ENCODE measurements around the gene ACAT2.
"Not testable (repeated sequence)": the region's sequence is repeated elsewhere in the genome, so short reads cannot be mapped to it uniquely, and the experiment has no call there.

ACAT2 gene

DNA sequence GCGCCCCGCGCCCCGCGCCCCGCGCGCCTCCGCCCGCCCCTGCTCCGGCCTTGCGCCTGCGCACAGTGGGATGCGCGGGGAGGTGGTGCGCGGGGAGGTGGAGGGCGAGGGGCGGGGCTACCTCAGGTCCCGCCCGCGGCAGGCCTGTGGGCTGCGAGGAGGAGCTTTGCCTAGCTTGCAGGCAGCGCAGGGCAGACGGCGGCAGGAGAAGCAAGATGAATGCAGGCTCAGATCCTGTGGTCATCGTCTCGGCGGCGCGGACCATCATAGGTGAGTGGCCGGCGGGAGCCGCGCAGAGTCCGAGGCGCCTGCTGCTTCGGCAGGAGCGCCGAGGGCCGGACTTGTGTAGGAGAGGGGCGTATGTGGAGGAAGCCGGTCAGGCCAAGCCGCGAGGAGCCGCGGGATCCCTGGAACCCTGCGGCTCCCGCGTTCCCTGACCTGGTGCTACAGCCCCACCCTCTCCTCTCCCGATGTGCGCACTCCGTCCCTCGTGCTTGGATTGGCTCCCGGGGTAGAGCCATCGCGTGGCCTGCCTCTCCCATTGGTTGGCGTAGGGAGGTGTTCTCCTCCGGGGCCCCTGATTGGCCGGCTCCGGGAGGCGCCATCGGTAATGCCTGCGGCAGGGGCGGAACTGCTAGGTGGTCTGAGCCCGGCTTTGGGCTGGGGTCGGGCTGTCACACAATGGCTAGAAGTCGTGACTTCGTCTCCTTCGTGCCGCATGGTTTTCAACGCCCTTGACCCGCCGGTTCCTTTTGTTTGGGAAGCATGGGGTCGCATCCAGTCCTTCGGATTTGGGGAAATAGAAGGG, at the start of gene ACAT2:
TSS of gene ACAT2 (plus strand) at position 173 of the 808 bp plus-strand sequence. CDS start at position 216, 43 bp downstream.
- peak; percentile 82 to 85 for DNase-seq (ENCODE audit: low read depth in 2 of 2)

DNA sequence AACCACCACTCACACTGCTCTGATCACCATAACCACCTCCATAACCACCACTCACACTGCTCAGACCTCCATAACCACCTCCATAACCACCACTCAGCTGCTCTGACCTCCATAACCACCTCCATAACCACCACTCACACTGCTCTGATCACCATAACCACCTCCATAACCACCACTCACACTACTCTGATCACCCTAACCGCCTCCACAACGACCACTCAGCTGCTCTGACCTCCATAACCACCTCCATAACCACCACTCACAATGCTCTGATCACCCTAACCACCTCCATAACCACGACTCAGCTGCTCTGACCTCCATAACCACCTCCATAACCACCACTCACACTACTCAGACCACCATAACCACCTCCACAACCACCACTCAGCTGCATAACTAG, 49.5 kb upstream of the ACAT2 start:
- DNase-seq (ENCODE audit: low read depth in 2 of 2): not testable (repeated sequence)

- no peak for DNase-seq (ENCODE audit: low read depth in 2 of 2)
These were observed 47.9 kb upstream of the ACAT2 start for GRCh38 chr6:159713984-159714383.

DNA sequence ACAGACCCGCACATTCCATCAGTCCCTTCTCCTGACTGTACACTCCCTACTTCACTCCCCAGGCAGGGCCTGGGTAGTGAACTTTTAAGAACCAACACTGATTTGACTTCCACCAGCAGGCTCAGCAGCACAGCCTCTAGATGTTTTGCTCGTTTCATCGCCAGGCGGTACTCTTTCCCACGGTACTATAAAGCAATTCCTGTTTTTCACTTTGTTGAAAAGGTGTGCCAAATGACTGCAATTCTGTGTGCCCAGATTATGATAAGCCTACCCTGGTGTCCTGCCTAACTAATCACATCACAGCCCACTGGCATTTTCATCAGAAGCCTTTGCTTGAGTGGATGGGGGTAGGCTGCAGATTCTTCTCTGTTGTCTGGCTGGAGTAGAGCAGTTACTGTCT, 47.4 kb upstream of the ACAT2 start:
- DNase-seq (ENCODE audit: low read depth in 2 of 2): no peak

- no peak for DNase-seq (ENCODE audit: low read depth in 2 of 2)
These were observed 46.7 kb upstream of the ACAT2 start for GRCh38 chr6:159715166-159715565.

DNA sequence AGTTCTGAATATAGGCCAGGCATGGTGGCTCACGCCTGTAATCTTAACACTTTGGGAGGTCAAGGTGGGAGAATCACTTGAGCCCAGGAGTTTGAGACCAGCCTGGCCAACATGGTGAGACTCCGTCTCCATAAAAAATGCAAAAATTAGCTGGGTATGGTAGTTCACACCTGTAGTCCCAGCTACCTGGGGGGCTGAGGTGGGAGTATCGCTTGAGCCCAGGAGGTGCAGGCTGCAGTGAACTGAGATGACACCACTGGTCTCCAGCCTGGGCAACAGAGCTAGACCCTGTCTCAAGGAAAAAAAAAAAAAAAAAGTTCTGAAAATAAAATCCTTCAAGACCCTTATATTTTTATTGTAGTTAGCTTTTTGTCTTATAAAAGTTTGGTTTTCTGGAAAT, 46.2 kb upstream of the ACAT2 start:
- no peak for DNase-seq (ENCODE audit: low read depth in 2 of 2)

DNA sequence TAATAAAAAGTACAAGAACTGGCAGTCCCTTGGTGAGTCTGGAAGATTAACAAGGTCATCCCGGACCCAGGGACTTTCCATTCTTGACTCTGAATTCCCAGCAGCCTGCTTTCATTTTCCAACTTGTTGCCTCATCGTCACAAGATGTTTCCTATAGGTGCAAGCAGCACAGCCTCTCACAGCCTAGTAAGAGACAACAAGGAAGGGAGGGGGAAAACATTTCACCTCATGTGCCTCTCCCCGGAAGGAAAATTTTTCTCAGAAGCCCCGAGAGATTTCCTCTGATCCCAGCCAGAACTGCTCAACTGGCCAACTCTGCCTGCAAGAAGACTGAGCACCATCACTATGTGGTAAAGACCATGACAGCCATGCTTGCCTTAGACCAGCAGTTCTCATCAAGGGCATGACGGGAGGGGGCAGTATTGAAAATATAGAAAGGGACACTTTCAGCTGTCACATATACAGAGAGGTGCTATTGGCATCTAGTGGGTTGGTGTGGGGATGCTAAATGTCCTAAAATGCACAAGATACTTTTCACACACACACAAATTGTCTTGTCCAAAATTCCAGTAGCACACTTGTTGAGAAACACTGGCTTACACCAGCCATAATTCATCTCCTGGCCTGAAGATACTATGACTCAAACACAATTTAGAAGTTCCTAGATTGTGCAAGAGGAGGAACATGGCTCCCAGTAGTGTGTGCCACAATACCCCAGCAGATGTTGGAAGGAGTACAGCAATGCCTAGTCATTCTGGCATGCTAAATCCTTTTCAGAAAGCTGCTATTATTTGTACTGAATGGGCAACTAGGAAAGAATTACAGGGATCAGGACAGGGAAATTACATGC, 45.4 kb upstream of the ACAT2 start:
- DNase-seq (ENCODE audit: low read depth in 2 of 2): no peak

GRCh38 chr6:159718634-159719033, 43.2 kb upstream of the ACAT2 start:
- DNase-seq (ENCODE audit: low read depth in 2 of 2): no peak

DNA sequence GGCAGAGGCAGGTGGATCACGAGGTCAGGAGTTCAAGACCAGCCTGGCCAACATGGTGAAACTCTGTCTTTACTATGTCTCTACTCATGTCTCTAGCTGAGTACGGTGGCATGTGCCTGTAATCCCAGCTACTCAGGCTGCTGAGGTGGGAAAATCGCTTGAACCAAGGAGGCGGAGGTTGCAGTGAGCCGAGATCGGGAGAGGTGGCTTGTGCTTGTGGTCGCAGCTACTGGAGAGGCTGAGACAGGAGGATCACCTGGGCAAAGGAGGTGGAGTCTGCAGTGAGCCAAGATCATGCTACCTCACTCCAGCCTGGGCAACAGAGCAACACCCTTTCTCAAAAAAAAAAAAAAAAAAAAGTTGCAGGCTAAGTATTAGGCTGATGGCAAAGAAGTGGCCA, 42.6 kb upstream of the ACAT2 start:
- DNase-seq (ENCODE audit: low read depth in 2 of 2): no peak

DNA sequence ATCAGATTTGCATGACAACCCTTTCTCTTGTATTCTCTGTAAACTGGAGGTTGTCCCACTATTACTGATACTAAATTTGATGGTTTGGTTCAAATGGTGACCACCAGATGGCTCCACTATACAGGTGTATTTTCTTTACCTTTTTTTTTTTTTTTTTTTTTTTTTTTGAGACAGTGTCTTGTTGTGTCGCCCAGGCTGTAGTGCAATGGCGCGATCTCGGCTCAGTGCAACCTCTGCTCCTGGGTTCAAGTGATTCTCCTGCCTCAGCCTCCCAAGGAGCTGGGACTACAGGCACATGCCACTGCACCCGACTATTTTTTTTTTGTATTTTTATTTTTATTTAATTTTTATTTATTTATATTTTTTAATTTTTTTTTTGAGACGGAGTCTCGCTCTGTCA, 41.1 kb upstream of the ACAT2 start:
- peak in 1 of 2 donors; percentile 5 for DNase-seq (ENCODE audit: low read depth in 2 of 2)

DNA sequence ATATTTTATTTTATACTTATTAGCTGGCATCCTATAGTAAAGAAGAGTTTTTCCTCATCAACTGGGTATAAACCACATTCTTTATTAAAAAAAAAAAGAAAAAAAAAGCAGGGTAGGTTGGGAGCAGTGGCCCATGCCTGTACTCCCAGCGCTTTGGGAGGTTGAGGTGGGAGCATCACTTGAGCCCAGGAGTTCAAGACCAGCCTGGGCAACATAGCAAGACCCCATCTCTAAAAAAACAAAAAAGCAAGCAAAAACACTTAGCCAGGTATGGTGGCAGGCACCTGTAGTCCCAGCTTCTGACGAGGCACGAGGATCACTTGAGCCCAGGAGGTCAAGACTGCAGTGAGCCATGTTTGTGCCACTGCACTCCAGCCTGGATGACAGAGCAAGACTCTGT, 39.9 kb upstream of the ACAT2 start:
- not testable (repeated sequence) for DNase-seq (ENCODE audit: low read depth in 2 of 2)

- no peak for DNase-seq (ENCODE audit: low read depth in 2 of 2)
These were observed 39.2 kb upstream of the ACAT2 start for GRCh38 chr6:159722655-159723054.

- no peak for DNase-seq (ENCODE audit: low read depth in 2 of 2)
These were observed 38.6 kb upstream of the ACAT2 start for GRCh38 chr6:159723259-159723658.

GRCh38 chr6:159724778-159725177, 37.1 kb upstream of the ACAT2 start:
- DNase-seq (ENCODE audit: low read depth in 2 of 2): no peak

GRCh38 chr6:159725208-159725607, 36.6 kb upstream of the ACAT2 start:
- DNase-seq (ENCODE audit: low read depth in 2 of 2): not testable (repeated sequence)

- no peak for DNase-seq (ENCODE audit: low read depth in 2 of 2)
These were observed 35.5 kb upstream of the ACAT2 start for GRCh38 chr6:159726255-159726917.

DNA sequence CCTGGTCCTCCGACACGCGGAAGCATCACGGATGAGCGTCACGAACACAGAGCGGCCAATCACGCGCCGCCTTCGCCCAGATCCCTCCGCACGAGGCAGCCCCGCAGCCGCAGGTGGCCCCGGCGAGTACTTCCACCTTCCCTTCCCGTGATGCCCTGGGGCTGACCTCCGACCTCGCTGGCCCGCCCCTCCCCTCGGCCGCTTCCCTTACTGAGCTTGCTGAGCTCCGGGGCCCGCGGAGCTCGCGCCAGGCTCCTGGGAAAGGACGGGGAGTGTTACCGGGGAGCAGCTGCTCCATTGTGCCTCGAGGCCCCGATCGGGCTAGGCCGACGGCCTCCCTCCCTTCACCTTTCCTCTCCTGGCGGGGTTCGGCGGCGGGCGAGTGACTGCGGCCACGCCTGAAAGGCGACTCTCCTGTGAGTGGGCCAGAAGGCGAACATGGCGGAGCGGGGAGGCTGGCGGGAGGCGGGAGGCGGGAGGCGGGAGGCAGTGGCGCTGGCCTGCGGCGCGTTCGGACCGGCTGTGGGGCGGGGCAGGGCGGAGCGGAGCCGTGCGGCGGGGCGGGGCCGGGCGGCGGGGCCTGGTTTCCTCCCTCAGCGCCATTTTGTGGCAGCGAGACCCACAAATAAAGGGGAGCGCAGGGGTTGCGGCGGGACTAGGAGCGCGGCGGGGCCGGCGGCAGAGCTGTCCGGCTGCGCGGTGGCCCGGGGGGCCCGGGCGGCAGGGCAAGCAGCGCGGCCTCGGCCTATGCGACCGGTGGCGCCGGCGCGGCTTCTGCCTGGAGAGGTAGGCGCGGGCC, 34.7 kb upstream of the ACAT2 start, which contains the start of gene WTAP:
TSS of gene WTAP (plus strand) at position 589 of the 799 bp plus-strand sequence. CDS start 8,760 bp downstream, outside the sequence.
- DNase-seq (ENCODE audit: low read depth in 2 of 2): peak; percentile 90 to 96

GRCh38 chr6:159727717-159728445, 34.0 kb upstream of the ACAT2 start:
- no peak for DNase-seq (ENCODE audit: low read depth in 2 of 2)

DNA sequence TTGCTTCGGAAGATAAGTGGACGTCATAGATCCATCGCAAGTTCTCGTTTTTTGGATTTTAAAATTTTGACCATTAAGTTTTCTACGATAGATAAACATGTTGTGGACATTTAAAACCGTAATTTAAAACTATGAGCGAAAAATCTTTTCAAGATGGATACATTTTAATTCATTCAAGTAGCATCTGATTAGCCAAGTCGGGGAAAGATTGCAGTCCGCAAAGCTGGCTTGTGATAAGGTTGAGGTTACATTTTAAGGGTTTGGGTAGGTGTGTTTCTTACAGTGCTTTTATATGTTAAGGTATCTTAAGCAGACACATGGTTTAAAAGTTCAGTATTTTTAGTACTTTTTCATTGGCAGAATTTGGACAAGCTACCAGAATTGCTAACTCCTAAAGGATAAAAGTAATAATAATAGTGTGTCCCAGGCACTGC, 33.3 kb upstream of the ACAT2 start:
- no peak for DNase-seq (ENCODE audit: low read depth in 2 of 2)

- DNase-seq (ENCODE audit: low read depth in 2 of 2): no peak
These were observed 32.1 kb upstream of the ACAT2 start for GRCh38 chr6:159729598-159730331.

Data from stimulated activated CD8-positive, alpha-beta memory T cell treated with anti-CD3 and anti-CD28 coated beads, Interleukin-2, amount 100 ng/mL, for 1 hour (primary cell).